PC-3 (cell line): ENCODE results near the gene EXOC7. TPM values are rescaled to one million over a fixed set of nuclear protein-coding genes. Genes with fewer than 3 reads are reported as not detected.

Source experiments
- ATAC-seq: fragments of 200-7000 bp; cut with Tn5 transposase; 2 replicates; pipeline ENCODE4 v1.9.1; 2020; ENCODE audit warnings: mild to moderate bottlenecking, moderate library complexity
- BruUV-seq: library from RNA; stranded (reverse); fragments of 400-500 nt; replicated peaks from 2 replicates; lab custom pipeline; 2021; lab: Mats Ljungman, UMichigan
- CTCF ChIA-PET: fragments of 300-600 bp; sonication (Branson Sonifier 250); formaldehyde crosslinking; loops from one replicate; lab custom pipeline; 2022; ENCODE audit warnings: antibody characterized with exemption; lab: Charles Lee
- POLR2A ChIA-PET: fragments of 300-600 bp; sonication (Branson Sonifier 250); formaldehyde crosslinking; loops from one replicate; lab custom pipeline; 2022; ENCODE audit warnings: antibody characterized with exemption; ENCODE audit not compliant: unreplicated experiment; lab: Charles Lee
- DNase-seq: peaks from one replicate; pipeline ENCODE4 v3.0.0-alpha.2; 2015
- H2AFZ ChIP-seq: fragments of 300-600 bp; sonication (generic); 2 replicates; pipeline ENCODE4 v1.6.0; 2016; ENCODE audit warnings: antibody characterized with exemption, low read length
- H3F3A ChIP-seq: fragments of 300-600 bp; sonication (generic); one replicate; pipeline ENCODE4 v1.6.0; 2017; ENCODE audit warnings: antibody characterized with exemption, low read length, control low read depth, mild to moderate bottlenecking; ENCODE audit not compliant: unreplicated experiment
- H3K27ac ChIP-seq: fragments of 300-600 bp; sonication (generic); 2 replicates; pipeline ENCODE4 v1.5.1; 2016; ENCODE audit warnings: mild to moderate bottlenecking, low read length
- H3K27me3 ChIP-seq: fragments of 300-600 bp; sonication (generic); 2 replicates; pipeline ENCODE4 v1.6.1; 2016; ENCODE audit warnings: low read length, mixed read lengths
- H3K36me3 ChIP-seq: fragments of 300-600 bp; sonication (generic); 2 replicates; pipeline ENCODE4 v1.6.1; 2016; ENCODE audit warnings: low read depth, mixed run types, low read length, mixed read lengths
- H3K4me1 ChIP-seq: fragments of 300-600 bp; sonication (generic); 2 replicates; pipeline ENCODE4 v1.5.1; 2016; ENCODE audit warnings: low read length; ENCODE audit not compliant: insufficient read depth
- H3K4me2 ChIP-seq: fragments of 300-600 bp; sonication (generic); 2 replicates; pipeline ENCODE4 v1.6.0; 2016; ENCODE audit warnings: low read length
- H3K4me3 ChIP-seq: fragments of 300-600 bp; sonication (generic); 2 replicates; pipeline ENCODE4 v1.5.1; 2016; ENCODE audit warnings: mild to moderate bottlenecking, low read length, mixed read lengths
- H3K79me2 ChIP-seq: fragments of 300-600 bp; sonication (generic); 2 replicates; pipeline ENCODE4 v1.6.1; 2017; ENCODE audit warnings: low read length, mixed read lengths
- H3K9ac ChIP-seq: fragments of 300-600 bp; sonication (generic); 2 replicates; pipeline ENCODE4 v1.6.0; 2016; ENCODE audit warnings: mild to moderate bottlenecking, low read length
- H3K9me2 ChIP-seq: fragments of 300-600 bp; sonication (generic); replicated peaks from 2 replicates; pipeline ENCODE4 v1.6.1; 2016; ENCODE audit warnings: mixed run types, low read length, mixed read lengths
- H3K9me3 ChIP-seq: fragments of 300-600 bp; sonication (generic); 2 replicates; pipeline ENCODE4 v1.6.1; 2016; ENCODE audit warnings: low read length, mixed read lengths
- H4K20me1 ChIP-seq: fragments of 300-600 bp; sonication (generic); 2 replicates; pipeline ENCODE4 v1.6.1; 2016; ENCODE audit warnings: low read length, mixed read lengths
- EZH2 ChIP-seq: fragments of 300-600 bp; sonication (generic); IDR thresholded peaks from one replicate; pipeline ENCODE4 v1.6.1; 2017; ENCODE audit warnings: antibody characterized with exemption, mild to moderate bottlenecking, low read length; ENCODE audit not compliant: unreplicated experiment
- EZH2phosphoT487 ChIP-seq: fragments of 300-600 bp; sonication (generic); IDR thresholded peaks from 2 replicates; pipeline ENCODE4 v1.6.1; 2018; ENCODE audit warnings: mild to moderate bottlenecking, antibody characterized with exemption, low read length, borderline replicate concordance
- intact Hi-C: fragments of 100-400 bp; cut with micrococcal nuclease; formaldehyde crosslinking; loops from 2 replicates; pipeline ENCODE4 v1.9.0; 2023
- total RNA-seq: library from RNA; depleted of rRNA; stranded (reverse); fragments of >200 nt; gene quantifications from 2 replicates; pipeline ENCODE4 v1.2.3, GENCODE V29; 2014
- TF ChIP-seq, protein P1 (sequence below): fragments of 300-600 bp; sonication (generic); conservative IDR thresholded peaks from 2 replicates; pipeline ENCODE4 v1.5.1; 2017; ENCODE audit warnings: antibody characterized with exemption, low read depth, mild to moderate bottlenecking, low read length

Gene EXOC7
- total RNA-seq, 1 experiment from 2014 or later = 153 TPM

DNA sequence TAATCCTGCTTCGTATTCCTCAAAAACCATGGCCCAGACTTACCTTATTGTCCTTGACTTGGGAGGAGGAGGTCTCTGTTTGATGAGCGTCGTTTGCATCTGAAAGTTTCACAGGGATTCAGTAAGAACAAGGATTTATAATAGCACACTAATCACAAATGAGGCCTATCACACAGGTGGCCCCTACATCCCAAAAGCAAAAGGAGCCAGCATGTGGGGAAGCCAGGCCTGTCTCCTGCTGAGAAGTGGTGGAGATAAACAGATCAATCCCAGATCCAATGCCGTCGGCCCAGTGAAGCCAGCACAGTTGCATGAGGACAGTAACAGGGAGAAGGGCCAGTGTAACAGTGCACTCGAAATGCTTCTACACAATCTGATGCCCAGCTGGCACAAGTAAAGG is 63.2 kb downstream of the EXOC7 start:
- Histone ChIP-seq H3K4me3 (no peak overlapping the region), H3K9me3 (no peaks in the 10 kb centered on the region), H3F3A (no peaks in the 10 kb centered on the region), H4K20me1 (no peaks in the 10 kb centered on the region), H3K27me3 (no peaks in the 10 kb centered on the region), H3K4me2 (no peak overlapping the region), H3K36me3 (peaks cover 66% of the 10 kb centered on the region), H3K27ac (no peak overlapping the region), H3K9ac (no peak overlapping the region), H3K9me2 (no peaks in the 10 kb centered on the region), H2AFZ (no peak overlapping the region), H3K4me1 (no peaks in the 10 kb centered on the region), H3K79me2 (no peaks in the 10 kb centered on the region)
- no peak for ATAC-seq
- BruUV-seq = no TSS peak
- TF ChIP-seq EZH2 (no peak), EZH2phosphoT487 (no peak)
- TF ChIP-seq, protein P1, sequence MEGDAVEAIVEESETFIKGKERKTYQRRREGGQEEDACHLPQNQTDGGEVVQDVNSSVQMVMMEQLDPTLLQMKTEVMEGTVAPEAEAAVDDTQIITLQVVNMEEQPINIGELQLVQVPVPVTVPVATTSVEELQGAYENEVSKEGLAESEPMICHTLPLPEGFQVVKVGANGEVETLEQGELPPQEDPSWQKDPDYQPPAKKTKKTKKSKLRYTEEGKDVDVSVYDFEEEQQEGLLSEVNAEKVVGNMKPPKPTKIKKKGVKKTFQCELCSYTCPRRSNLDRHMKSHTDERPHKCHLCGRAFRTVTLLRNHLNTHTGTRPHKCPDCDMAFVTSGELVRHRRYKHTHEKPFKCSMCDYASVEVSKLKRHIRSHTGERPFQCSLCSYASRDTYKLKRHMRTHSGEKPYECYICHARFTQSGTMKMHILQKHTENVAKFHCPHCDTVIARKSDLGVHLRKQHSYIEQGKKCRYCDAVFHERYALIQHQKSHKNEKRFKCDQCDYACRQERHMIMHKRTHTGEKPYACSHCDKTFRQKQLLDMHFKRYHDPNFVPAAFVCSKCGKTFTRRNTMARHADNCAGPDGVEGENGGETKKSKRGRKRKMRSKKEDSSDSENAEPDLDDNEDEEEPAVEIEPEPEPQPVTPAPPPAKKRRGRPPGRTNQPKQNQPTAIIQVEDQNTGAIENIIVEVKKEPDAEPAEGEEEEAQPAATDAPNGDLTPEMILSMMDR = no peak
- ChIA-PET POLR2A (no interaction called here), CTCF (no interaction called here)
- intact Hi-C loops = no loop called here
- no peak for DNase-seq

DNA sequence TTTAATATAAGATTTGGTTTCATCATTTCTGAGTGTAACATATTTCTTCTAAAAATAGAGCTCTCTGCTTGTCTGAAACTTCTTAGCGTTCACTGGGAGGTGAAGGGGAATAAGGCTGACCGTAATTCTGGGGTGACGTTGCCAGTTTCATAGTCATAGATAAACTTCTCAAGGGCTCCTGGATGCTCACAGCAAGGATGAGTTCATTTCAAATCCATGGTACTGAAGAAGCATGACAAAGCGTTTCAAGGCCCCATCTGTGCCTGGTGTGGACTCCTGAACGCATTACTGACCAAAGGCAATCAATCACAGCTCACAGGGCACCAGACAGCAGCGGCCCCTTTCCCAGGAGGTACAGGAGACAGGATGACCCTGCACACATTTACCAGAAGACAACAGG is 64.5 kb downstream of the EXOC7 start:
- DNase-seq = no peak
- ATAC-seq = no peak
- no peak overlapping the region for H2AFZ ChIP-seq
- H3K9me2 ChIP-seq = no peaks in the 10 kb centered on the region
- H3K4me2 ChIP-seq = no peak overlapping the region
- H3K4me1 ChIP-seq = no peaks in the 10 kb centered on the region
- peaks cover 55% of the 10 kb centered on the region for H3K36me3 ChIP-seq
- no peaks in the 10 kb centered on the region for H4K20me1 ChIP-seq
- H3K79me2 ChIP-seq = no peaks in the 10 kb centered on the region
- CTCF ChIA-PET = no interaction called here
- H3K9me3 ChIP-seq = no peaks in the 10 kb centered on the region
- H3F3A ChIP-seq = no peaks in the 10 kb centered on the region
- TF ChIP-seq EZH2 (no peak), EZH2phosphoT487 (no peak)
- TF ChIP-seq, protein P1 = no peak
- no TSS peak for BruUV-seq
- POLR2A ChIA-PET = no interaction called here
- H3K27ac ChIP-seq = no peak overlapping the region
- H3K9ac ChIP-seq = no peak overlapping the region
- H3K4me3 ChIP-seq = no peak overlapping the region
- no peaks in the 10 kb centered on the region for H3K27me3 ChIP-seq
- intact Hi-C loops = no loop called here

DNA sequence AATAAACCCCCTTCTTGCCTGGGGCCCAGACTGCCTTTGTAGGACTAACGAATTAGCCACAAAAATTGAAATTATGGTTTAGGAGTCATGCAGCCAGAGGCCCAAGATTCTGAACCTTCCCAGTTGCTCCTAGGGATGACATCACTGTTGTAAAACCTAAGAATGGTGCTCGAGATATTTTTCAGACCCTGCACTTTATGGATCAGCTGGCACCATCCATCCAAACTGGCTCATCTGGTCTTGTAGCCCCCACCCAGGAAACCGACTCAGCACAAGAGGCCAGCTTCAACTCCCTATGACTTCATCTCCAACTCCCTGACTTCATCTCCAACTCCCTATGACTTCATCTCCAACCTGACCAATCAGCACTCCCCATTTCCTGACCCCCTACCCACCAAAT is 65.5 kb downstream of the EXOC7 start:
- BruUV-seq = no TSS peak
- Histone ChIP-seq H3F3A (no peaks in the 10 kb centered on the region), H3K27me3 (no peaks in the 10 kb centered on the region), H3K4me2 (no peak overlapping the region), H3K9me3 (no peaks in the 10 kb centered on the region), H2AFZ (no peak overlapping the region), H4K20me1 (no peaks in the 10 kb centered on the region), H3K36me3 (peaks cover 44% of the 10 kb centered on the region), H3K4me1 (no peaks in the 10 kb centered on the region), H3K9me2 (no peaks in the 10 kb centered on the region), H3K79me2 (no peaks in the 10 kb centered on the region), H3K4me3 (no peak overlapping the region), H3K9ac (no peak overlapping the region), H3K27ac (no peak overlapping the region)
- intact Hi-C loops = no loop called here
- CTCF ChIA-PET = no interaction called here
- POLR2A ChIA-PET = no interaction called here
- TF ChIP-seq EZH2phosphoT487 = no peak
- TF ChIP-seq, protein P1 = no peak
- no peak for TF ChIP-seq EZH2
- ATAC-seq (no peak), DNase-seq (no peak)
